ENCODE results near the gene DSC2.
"Not testable (repeated sequence)": the region's sequence is repeated elsewhere in the genome, so short reads cannot be mapped to it uniquely, and the experiment has no call there.

The DSC2 gene

DNA sequence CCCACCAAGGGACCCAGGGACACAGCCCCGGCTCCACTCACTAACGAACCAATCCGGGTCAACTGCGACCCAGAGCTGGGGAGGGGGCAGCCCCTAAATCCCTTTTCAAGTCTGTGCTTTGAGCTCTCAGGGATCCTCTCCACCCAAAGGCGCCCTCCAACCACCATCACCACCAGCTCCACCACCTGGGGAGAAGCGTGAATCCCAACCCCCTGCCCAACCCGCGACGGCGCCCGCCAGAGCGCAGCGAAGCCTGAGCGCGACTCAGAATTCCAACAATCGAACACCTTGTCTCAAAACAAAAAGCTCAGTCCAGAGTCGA, 60.2 kb downstream of the DSC2 start:
- DNase-seq = no peak

DNA sequence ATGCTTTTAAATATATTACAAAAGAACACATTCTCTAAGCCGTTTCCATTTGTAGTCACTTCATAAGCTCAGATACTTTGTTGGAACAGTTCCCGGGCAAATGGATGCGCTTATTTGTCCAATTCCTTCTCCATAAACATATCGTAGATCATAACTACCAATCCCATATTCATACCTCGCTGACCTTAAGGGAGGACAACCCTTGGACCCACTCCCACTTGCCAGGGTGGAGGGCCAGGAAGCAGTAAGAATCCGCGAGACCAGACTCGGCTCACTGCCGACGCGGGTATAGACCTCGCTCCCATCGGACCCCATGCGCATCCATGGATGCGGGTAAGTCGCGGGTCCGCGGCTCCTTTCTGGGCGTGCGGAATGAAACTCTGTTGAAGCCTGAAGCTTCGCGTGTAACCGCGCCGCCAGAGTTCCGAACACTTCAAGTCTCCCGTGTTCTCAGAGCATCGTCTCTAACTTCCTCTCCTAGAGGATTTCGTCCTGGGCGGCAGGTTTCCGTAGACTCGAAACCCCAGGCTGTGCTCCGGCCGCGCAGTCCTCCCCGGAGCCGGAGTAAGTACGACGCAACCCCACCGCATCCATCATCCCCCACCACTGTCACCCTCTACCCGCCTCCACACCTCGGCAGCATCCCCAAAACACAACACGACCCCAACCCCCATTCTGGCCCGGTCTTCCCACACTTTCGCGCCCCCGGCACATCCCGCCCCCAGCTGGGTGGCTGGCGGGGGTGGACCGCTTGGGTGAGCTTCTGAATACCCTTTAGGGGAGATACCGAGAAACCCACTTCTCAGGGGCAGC, 60.7 kb downstream of the DSC2 start:
- DNase-seq = no peak

DNA sequence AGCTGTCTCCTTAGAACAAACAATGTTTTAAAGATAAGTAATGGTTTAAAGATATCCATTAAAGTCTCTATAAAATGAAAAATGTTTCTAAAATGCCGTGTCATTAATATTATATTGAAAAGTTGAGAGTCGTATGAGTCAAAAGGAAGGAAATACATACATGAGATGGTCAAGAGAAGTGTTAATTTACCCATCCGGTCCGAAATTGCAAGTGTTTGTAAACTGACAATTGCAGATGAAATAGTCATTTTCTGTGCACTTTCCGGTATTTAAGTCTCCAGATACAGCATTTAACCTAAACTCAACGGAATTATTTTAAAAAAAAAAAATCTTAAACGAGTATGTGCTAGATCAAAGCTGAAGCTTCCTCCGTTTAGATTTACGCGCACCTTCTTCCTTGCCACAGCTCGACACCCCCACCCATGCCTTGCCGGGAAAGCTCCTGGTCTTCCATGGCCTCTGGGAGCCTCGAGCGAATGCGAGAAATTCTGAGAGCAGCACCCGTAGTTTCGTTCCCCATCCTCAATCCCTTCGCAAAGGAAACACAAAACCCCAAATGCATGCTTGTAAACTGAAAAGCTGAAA, 61.4 kb downstream of the DSC2 start:
- DNase-seq = no peak

DNA sequence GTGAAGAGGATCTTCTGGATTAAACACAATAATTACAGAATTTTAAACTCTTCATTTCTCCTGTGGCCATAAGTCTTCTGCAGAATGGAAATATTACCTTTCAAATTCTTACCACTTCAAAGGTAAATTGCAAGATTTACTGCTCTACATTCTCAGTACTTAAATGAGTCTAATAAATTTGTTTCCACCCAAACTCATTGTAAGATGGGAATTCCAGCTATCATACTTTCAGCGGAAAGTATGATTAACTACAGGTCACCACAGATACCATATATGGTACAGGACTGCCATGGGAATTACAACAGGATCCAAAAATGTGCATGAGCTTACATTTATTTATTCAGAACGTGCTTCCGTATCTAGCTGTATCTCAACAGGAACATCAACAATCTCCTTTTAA, 62.8 kb downstream of the DSC2 start:
- no peak for DNase-seq

DNA sequence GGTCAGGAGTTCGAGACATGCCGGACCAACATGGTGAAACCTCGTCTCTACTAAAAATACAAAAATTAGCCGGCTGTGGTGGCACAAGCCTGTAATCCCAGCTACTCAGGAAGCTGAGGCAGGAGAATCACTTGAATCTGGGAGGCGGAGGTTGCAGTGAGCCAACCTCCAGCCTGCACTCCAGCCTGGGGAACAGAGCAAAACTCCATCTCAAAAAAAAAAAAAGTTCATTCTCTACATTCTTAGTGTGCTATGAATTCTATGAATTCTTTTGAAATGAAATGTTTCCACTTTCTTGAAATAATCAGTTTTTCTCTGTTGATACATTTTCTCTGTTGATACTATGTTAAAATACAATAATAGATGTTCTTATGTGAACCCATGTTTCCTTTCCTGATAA, 64.5 kb downstream of the DSC2 start:
- not testable (repeated sequence) for DNase-seq

DNA sequence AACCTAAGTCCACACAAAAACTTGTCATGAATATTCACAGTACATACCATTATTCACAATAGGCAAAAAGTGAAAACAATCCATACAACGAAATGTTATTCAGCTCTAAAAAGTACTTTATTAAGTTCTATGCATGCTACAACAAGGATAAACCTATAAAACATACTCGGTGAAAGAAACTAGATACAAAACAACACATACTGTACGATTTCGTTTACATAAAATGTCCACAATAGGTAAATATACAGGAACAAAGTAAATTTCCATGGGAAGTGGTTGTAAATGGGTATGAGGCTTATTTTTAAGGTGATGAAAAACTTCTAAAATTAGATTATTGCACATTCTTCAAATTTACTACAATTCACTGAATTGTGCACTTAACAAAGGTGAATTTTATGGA, 67.7 kb downstream of the DSC2 start:
- no peak for DNase-seq

DNA sequence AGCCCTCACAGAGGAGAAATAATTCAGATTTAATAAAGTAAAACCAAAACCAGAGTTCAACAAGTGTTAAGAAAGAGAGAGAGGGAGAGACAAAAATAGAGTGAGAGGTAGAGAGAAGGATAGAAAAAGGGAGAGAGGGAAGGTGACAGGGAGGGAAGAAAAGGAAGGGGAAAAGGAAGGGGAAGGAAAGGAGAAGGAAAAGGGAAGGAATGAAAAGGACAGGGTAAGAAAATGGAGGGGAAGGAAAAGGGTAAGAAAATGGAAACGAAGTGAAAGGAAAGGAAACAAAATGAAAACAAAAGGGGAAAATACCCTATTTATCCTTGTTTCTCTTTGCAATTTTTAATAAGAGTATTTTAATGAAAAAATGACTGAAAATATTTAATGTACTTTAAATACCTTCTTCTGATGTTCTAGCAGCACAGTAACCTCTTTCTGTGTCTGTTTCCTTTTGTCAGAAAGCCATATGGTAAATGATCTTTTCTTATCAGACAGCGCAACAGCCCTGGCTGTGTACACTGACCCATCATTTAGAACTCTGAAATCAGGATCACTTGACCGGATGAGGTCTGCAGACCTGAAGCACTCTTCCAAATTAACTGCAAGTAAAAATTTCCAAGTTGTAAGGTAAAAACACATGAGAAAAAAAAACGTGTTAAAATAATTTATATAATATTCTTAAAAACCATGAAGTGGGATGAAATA, 71.5 kb downstream of the DSC2 start:
- DNase-seq = peak; percentile 69

DNA sequence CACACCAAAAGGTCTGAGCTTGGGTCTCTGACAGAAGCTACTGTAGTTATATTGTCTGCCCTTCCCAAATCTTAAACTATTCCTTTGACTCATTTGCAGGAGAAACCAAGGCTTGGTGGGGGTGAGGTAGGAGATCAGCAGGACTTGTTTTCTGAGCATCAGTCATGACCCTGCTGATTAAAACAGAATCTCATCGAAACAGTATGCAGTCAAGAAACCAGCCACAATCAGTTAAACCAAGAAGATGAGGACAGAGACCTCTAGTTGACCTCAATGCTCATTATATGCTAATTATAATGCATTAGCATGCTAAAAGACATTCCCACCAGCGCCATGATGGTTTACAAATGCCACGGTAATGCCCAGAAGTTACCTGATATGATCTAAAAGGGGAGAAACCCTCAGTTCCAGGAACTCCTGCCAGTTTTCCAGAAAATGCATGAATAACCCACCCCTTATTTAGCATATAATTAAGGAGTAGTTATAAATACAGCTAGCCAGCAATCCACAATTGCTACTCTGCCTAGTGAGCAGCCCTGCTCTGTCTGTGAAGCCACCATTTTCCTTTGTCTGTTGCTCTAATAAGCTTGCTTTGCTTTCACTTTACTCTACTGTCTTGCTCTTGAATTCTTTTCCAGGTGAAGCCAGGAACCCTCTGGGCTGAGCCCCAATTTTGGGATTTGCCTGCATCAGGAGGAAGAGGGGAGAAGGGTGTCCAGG, 86.3 kb downstream of the DSC2 start:
- DNase-seq = no peak

DNA sequence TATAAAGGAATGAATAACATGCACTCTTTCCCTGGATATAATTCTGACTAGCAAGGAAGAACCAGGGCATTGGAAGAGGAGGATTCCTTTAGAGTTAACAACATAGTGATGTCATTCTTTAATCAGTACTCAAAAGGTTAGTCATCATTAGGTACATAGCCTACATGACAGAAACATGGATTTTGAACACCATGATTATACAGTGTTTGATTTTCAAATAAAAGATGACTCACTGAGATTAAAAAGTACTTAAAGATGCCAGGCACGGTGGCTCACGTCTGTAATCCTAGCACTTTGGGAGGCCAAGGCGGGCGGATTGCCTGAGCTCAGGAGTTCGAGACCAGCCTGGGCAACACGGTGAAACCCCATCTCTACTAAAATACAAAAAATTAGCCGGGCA, 90.8 kb downstream of the DSC2 start:
- not testable (repeated sequence) for DNase-seq

DNA sequence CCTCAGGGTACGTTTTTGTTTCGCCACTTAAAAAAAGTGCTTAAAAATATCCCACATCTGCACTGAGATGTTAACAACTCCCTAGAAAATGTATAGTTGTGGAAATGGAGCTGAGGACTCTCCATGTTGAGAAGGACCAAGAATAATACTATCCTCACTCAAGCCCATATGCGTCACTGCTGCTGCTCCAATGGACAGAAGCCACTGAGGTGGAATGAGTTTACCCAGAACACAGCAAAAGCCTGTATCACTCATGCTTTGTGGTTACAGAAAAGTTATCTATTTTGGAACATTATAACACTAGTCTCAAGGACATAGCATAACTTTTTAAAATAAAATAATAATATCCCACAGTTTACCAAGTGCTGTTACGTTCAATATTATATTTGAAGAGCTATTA, 91.6 kb downstream of the DSC2 start:
- DNase-seq = no peak
